Sigmoid colon (tissue), 4 donors: Measurements from ENCODE around the gene TEKT3.

Experiments
- CTCF ChIP-seq, 4 experiments: fragments of 450-650 bp in 3 of 4; fragments of 200-600 bp in 1 of 4; IDR thresholded peaks; one replicate each; pipeline ENCODE4 v1.5.1; 2016 to 2019; ENCODE audit warnings: antibody characterized with exemption in 4 of 4, mild to moderate bottlenecking in 3 of 4, moderate library complexity in 2 of 4
- POLR2AphosphoS5 ChIP-seq, 4 donors: sonication (generic); formaldehyde crosslinking; IDR thresholded peaks; one replicate each; pipeline ENCODE4 v1.6.1; 2017; ENCODE audit warnings: antibody characterized with exemption in 4 of 4

DNA sequence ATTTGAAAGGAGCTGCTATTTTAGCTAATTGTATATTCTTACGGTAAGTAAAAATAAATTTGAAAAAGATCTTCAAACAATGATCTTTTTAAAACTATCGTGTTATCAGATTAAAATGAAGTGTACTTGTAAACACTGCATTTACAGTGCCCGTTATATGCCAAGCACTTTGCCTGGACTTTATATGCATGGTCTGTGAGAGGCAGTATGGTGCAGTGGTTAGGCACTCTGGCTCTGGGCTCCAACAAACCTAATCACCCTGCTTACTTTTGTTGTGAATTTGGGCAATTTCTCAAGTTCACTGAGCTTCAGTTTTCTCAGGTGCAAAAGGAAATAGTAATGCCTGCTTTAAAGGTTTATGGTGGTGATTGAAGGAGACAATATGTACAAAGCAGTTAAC is 77.7 kb downstream of the TEKT3 start:
- TF ChIP-seq CTCF (IDR thresholded peaks at IDR 0.05), result no peak
- TF ChIP-seq POLR2AphosphoS5 (IDR thresholded peaks at IDR 0.05), result no peak
